Naive B cell (primary cell): Measurements from ENCODE around the gene TEK. TPM values are rescaled to one million over a fixed set of nuclear protein-coding genes. Genes with fewer than 3 reads are reported as not detected.

Experiments used
- polyA plus RNA-seq, 6 donors: library from polyadenylated mRNA; unstranded; fragments of 300-500 nt; fragmentation: Illumina TruSeq; gene quantifications; one replicate each; pipeline ENCODE4 v1.2.3, GENCODE V29; 2021; ENCODE audit warnings: low read depth in 6 of 6

TEK gene
- polyA plus RNA-seq, 6 donors from 2014 or later: not detected

Other genes starting within 250 kb of the TEK start
- 10 to 100 TPM; 12.8 to 23.6 (median 13.9) TPM for gene CAAP1, start 216.4 kb upstream of the TEK start, polyA plus RNA-seq
- 10 to 100 TPM; 16.6 to 24.0 (median 22.9) TPM for gene PLAA, start 162.0 kb upstream of the TEK start, polyA plus RNA-seq
- 10 to 100 TPM in 4 of 6 donors, 1 to 10 TPM in 2; 5.9 to 15.6 (median 12.8) TPM for gene IFT74, start 152.8 kb upstream of the TEK start, polyA plus RNA-seq
- gene LRRC19, start 103.6 kb upstream of the TEK start, polyA plus RNA-seq: under 1 TPM in 3 of 6 donors, not detected in 3; 0.27 to 0.44 (median 0.37) TPM
- gene EQTN, start 187.9 kb downstream of the TEK start, polyA plus RNA-seq: under 1 TPM in 2 of 6 donors, not detected in 4; 0.37 to 0.62 TPM